ENCODE results near the gene NSD2.

NSD2 gene

GRCh38 chr4:1958276-1959103 is 87.3 kb downstream of the NSD2 start:
- H3K27ac ChIP-seq, result no peak overlapping the region
- no peak for TF ChIP-seq CTCF (IDR thresholded peaks at IDR 0.05)
- no peak for TF ChIP-seq ZFX (IDR thresholded peaks at IDR 0.05; ENCODE audit: borderline replicate concordance)

- H3K27ac ChIP-seq, result no peak overlapping the region
- no peak for TF ChIP-seq ZFX (IDR thresholded peaks at IDR 0.05; ENCODE audit: borderline replicate concordance)
- TF ChIP-seq CTCF (IDR thresholded peaks at IDR 0.05), result no peak
Measured at GRCh38 chr4:1959104-1959384, 87.9 kb downstream of the NSD2 start.

GRCh38 chr4:1960170-1960825 is 89.1 kb downstream of the NSD2 start:
- H3K27ac ChIP-seq, result no peak overlapping the region
- TF ChIP-seq CTCF (IDR thresholded peaks at IDR 0.05) (no peak), ZFX (IDR thresholded peaks at IDR 0.05; ENCODE audit: borderline replicate concordance) (no peak)

- no peak for TF ChIP-seq CTCF (IDR thresholded peaks at IDR 0.05)
- TF ChIP-seq ZFX (IDR thresholded peaks at IDR 0.05; ENCODE audit: borderline replicate concordance), result no peak
- H3K27ac ChIP-seq, result no peak overlapping the region
Measured at GRCh38 chr4:1961038-1961437, 89.8 kb downstream of the NSD2 start.

- no peak overlapping the region for H3K27ac ChIP-seq
- TF ChIP-seq CTCF (IDR thresholded peaks at IDR 0.05) (no peak), ZFX (IDR thresholded peaks at IDR 0.05; ENCODE audit: borderline replicate concordance) (no peak)
Measured at GRCh38 chr4:1961563-1961962, 90.4 kb downstream of the NSD2 start.

- no peak overlapping the region for H3K27ac ChIP-seq
- TF ChIP-seq CTCF (IDR thresholded peaks at IDR 0.05) (no peak), ZFX (IDR thresholded peaks at IDR 0.05; ENCODE audit: borderline replicate concordance) (no peak)
Measured at GRCh38 chr4:1962980-1963379, 91.8 kb downstream of the NSD2 start.

- TF ChIP-seq ZFX (IDR thresholded peaks at IDR 0.05; ENCODE audit: borderline replicate concordance) (no peak), CTCF (IDR thresholded peaks at IDR 0.05) (no peak)
- H3K27ac ChIP-seq, result no peak overlapping the region
Measured at GRCh38 chr4:1964443-1964842, 93.2 kb downstream of the NSD2 start.
